Activated CD8-positive, alpha-beta memory T cell treated with anti-CD3 and anti-CD28 coated beads for 24 hours (primary cell): ENCODE measurements around the gene MMP7.
"Not testable (repeated sequence)": the region's sequence is repeated elsewhere in the genome, so short reads cannot be mapped to it uniquely, and the experiment has no call there.

Experiments
- DNase-seq: peaks from one replicate; pipeline ENCODE4 v3.0.0-alpha.2; 2020

MMP7 gene

GRCh38 chr11:102534261-102534872 lies 3.8 kb upstream of the MMP7 start:
- DNase-seq = no peak

GRCh38 chr11:102528618-102529017 lies 1.9 kb downstream of the MMP7 start:
- no peak for DNase-seq

- no peak for DNase-seq
Measured at GRCh38 chr11:102527684-102528083, 2.9 kb downstream of the MMP7 start.

GRCh38 chr11:102527041-102527440 lies 3.5 kb downstream of the MMP7 start:
- DNase-seq = no peak

- DNase-seq = no peak
Measured at GRCh38 chr11:102523887-102524286, 6.7 kb downstream of the MMP7 start.

GRCh38 chr11:102523189-102523570 lies 7.4 kb downstream of the MMP7 start:
- DNase-seq = no peak

- DNase-seq = no peak
Measured at GRCh38 chr11:102522312-102523188, 8.0 kb downstream of the MMP7 start.

- DNase-seq = no peak
Measured at GRCh38 chr11:102521121-102521520, 9.4 kb downstream of the MMP7 start.

- DNase-seq = no peak
Measured at GRCh38 chr11:102520514-102520913, 10.0 kb downstream of the MMP7 start.

GRCh38 chr11:102518296-102519094 lies 12.1 kb downstream of the MMP7 start:
- no peak for DNase-seq

- DNase-seq = no peak
Measured at GRCh38 chr11:102517670-102518069, 12.9 kb downstream of the MMP7 start.

- DNase-seq = no peak
Measured at GRCh38 chr11:102516179-102516578, 14.4 kb downstream of the MMP7 start.

GRCh38 chr11:102513869-102514268 lies 16.7 kb downstream of the MMP7 start:
- no peak for DNase-seq

- DNase-seq = no peak
Measured at GRCh38 chr11:102510439-102511135, 20.0 kb downstream of the MMP7 start.

GRCh38 chr11:102502831-102503230 lies 27.7 kb downstream of the MMP7 start:
- DNase-seq = not testable (repeated sequence)

GRCh38 chr11:102500829-102501228 lies 29.7 kb downstream of the MMP7 start:
- no peak for DNase-seq

GRCh38 chr11:102499931-102500330 lies 30.6 kb downstream of the MMP7 start:
- DNase-seq = no peak

GRCh38 chr11:102499151-102499550 lies 31.4 kb downstream of the MMP7 start:
- DNase-seq = no peak

GRCh38 chr11:102497061-102497460 lies 33.5 kb downstream of the MMP7 start:
- no peak for DNase-seq

GRCh38 chr11:102495161-102496042 lies 35.1 kb downstream of the MMP7 start:
- DNase-seq = no peak

GRCh38 chr11:102494216-102494615 lies 36.3 kb downstream of the MMP7 start:
- DNase-seq = no peak

- DNase-seq = no peak
Measured at GRCh38 chr11:102493524-102493923, 37.0 kb downstream of the MMP7 start.
